Brain pericyte (primary cell): ENCODE data around the gene GDPD2.

Source experiments
- DNase-seq: peaks from one replicate; pipeline ENCODE4 v3.0.0-alpha.2; 2012; ENCODE audit warnings: low read depth, low spot score

Gene GDPD2

GRCh38 chrX:70437011-70437410, 13.9 kb downstream of the GDPD2 start:
- no peak for DNase-seq

DNA sequence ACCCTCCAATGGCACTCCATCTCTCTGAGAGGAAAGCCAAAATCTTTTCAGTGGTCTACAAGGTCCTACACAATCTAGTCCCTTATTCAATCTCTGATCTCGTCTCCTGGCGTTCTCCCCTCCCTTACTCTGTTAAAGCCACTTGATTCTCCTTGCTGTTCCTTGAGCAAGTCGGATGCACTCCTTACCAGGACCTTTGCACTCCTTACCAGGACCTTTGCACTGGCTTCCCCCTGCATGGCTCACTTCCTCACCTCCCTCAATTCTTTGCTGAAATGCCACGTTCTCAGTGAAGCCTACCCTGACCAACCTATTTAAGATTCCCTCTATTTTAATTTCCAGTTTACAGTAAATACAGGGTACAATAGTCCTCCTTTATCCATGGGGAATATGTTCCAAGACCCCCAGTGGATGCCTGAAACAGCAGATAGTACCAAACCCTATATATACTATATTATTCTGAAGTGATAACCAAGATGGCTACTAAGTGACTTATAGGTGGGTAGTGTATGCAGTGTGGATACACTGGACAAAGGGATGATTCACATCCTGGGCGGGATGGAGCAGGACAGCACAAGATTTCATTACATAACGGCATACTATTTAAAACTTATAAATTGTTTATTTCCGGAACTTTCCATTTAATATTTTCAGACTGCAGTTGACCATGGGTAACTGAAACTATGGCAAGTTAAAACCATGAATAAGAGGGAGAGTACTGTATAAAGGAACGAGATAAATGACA, 15.0 kb downstream of the GDPD2 start:
- DNase-seq, result no peak

GRCh38 chrX:70439016-70439415, 15.9 kb downstream of the GDPD2 start:
- DNase-seq, result no peak

DNA sequence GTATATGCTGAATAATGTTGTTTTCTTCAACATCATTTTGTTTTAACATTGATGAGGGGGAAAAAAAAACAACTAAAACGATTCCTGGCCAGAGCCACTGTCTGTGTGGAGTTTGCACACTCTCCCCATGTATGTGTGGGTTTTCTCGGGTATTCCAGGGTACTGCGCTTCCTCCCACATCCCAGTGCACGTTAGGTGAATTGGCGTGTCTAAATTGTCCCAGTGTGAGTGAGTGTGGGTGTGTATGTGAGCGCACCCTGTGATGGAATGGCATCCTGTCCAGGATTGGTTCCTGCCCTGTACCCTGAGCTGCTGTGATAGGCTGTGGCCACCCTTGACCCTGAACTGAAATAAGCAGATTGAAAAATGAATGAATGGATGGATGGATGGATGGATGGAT, 19.1 kb downstream of the GDPD2 start:
- no peak for DNase-seq

DNA sequence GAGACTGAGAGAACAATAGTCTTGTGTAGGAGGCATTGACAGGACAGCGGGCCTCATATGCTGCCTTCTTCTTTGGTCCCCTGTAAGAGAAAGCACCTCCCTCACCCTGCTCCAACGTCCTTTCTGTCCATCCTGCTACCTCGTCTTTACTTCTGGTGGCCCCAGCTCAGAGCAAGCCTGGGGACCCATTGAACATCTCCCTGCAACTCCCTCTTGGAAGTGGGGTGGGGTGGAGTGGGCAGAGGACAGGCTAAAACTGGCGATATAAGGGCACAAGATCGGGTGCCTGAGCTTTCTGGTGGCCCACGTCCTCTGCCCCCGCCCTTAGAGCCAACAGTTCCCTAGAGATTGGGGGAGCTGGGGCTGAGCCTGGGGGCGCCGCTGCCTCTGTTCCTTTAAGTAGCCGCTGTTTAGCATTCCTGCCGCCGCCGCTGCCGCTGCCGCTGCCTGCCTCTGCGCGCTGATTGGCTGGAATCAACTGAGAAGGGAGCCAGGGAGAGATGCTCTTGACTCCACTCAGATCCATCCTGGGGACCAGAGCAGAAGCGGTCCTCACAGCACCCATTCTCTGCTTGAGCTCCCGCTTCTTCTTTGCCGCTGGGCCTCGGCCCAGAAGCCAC, 21.3 kb downstream of the GDPD2 start, which contains the start of gene DLG3:
Gene DLG3 (plus strand): TSS at position 510 of the 620 bp plus-strand sequence. CDS start 367 bp downstream, outside the sequence.
- no peak for DNase-seq

- no peak for DNase-seq
Observed at GRCh38 chrX:70444946-70445656, 22.0 kb downstream of the GDPD2 start.

DNA sequence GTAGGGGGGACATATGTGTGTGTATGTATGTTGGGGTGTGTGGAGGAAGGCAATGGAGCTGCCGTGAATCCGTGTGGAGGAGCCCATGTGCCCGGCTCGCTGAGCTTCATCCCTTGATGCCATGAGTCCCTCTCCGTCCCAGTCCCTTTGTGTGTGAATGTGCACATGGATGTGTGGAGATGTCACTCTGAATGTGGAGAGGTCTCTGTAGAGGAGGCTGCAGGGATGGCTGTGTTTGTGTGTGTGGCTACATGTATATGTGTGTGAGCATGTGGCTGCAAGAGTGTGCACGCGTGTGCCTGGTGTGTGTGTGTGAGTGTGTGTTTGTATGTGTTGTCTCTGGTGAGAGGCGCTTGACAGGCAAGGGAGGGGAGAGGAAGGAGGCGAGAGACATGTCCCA, 22.8 kb downstream of the GDPD2 start:
- DNase-seq, result no peak

DNA sequence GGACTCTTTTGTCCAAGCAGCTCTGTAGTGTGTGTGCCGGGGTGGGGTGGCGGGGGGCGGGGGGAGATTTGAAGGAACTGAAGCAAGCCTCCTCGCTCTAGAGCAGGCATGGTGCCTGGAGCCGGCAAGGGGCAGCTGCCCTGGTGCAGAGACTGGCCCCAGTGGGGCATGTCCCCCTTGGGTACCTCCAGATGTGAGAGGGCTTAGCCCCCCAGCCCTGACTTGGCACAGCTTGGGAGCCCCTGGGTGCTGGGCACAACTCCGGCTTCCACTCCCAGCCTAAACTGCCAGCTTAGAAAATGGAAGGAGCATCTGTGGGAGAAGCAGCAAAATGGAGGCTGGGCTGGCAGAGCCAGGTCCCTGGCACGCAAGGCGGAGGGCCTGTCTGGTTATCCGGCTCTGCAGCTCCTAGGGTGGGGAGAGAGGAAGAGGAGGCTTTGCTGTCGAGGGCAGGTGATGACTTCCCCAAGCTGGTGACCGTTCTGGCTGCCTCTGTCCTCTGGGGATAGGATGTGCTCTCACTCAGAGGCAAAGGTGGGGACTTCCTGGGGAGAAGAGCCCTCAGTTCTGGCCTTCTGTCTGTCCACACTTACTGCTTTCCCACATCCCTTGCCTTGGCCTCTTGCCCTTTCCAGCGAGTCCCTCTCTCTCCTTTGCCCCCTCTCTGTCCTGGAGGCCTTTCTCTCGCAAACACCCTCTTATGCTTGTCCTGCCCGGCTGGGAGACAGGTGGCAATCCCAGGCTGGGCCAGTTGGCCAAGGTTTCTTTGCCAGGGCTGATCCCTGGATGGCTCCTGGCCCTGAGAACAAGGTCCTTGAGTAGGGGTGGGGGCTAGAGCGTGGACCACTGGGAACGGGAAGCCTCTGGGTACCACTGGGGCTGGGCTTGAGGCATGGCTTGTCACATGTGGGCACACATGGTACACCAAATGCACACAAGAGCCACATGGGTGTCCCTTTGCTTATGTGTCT, 23.6 kb downstream of the GDPD2 start:
- no peak for DNase-seq

- DNase-seq, result no peak
Observed at GRCh38 chrX:70449457-70449966, 26.4 kb downstream of the GDPD2 start.

DNA sequence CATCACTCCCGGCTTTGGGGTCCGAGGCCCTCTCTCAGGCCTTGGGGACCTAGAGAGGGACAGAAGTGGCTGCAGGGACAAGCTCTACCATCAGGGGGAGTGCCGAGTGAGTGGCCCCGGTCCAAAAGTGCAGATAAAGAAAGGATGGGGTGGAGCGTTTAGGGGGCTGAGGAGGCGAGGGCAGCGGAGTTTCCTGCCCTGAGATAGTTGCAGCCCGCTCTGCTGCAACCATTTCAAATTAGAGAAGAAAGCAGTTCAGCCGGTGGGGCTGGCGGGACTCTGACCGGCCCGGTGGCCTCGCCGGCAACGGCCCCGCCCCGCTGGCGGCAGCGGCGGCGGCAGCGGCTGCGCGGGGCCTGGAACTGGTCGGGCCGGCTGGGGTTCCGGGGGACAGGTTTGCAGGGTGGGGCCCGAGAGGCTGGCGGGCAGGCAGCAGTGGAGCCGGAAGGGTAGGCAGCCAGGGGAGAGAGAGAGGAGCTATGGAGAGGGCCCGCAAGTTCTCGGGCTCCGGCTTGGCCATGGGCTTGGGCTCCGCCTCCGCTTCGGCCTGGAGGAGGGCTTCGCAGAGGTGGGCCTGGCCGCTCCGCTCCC, 29.1 kb downstream of the GDPD2 start:
- DNase-seq, result no peak

GRCh38 chrX:70453024-70453618, 30.0 kb downstream of the GDPD2 start:
- no peak for DNase-seq

DNA sequence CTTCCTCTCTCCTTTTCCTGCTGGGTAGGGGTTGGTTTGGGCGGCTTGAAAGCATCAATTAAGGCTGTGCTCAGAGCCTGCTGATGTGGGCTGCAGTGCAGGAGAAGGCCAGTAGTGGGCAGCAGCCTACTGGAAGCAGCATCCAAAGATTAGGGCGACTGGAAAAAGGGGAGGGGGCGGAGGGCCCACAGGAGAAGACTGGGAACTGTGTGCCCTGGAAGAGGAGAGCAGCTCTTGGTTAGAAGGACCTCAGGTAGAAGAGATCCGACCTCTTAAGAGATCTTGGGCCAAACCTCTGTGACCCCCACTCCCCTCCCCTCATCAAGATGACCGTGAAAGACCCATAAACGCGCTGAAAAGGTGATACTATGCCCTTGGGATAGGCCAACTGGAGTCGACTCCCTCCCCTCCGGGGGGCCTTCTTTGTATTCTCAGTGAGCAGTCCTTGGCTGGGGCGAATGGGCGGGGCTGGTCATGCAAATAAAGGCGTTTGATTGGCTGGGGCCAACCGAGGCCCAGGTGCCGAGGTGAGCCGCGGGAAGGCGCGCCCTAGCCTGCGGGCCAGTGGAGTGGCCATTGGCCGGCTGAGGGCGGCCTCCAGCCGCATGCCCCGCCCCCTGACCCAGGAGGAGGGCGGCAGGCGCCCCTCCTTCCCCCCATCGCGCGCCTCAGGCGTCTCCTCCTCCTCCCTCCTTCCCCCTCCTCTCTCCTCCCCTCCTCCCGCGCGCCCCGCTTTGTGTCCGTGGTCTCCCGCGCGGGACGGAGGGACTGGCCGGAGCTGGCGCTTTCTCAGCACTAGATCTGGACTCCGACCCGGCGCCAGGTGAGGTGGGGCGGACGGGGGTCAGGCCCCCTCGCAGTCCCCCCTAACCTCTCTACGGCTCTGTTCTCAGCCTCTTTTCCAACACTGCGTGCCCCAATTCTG, 31.6 kb downstream of the GDPD2 start:
- no peak for DNase-seq

DNA sequence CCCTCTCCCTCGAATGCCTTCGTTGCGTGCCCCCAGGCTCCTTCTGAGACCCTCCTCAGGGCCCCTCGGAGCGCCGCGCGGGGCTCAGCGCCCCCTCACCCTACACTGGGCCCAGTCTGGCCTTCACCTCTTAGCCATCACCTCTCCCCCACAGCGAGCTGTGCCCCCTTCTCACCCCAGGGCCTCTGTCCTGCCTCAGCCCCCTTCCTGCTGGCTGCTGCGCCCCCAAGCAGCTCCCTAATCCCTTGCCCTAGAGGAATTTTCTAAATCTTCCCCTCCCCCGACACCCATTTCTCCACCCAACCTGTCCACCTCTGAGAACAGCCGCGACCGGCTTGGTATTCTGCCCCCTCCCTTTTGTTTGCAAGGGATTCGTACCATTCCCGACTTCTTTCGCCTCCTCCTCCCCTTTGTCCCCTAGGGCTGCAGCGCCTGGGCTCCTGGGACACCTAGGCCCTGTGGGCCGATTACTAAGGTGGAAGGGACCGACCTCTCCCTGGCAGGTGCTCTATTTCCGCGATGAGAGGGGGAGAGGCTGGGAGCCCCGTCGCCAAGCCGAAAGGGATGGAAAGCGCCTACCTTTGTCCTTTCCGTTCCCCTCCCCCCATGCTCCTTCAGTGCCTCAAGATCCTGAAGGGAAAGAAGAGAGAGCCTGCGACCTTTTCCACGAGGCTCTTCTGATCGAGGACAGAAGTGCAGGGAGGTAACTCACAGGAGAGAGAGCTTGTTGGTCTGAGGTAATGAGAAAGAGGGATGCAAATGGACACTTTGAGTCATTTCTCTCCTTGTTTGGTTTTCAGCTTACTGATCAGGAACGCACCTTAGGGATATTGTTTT, 32.5 kb downstream of the GDPD2 start:
- no peak for DNase-seq

- DNase-seq, result no peak
Observed at GRCh38 chrX:70456256-70456655, 33.1 kb downstream of the GDPD2 start.

- no peak for DNase-seq
Observed at GRCh38 chrX:70461026-70461425, 37.9 kb downstream of the GDPD2 start.

DNA sequence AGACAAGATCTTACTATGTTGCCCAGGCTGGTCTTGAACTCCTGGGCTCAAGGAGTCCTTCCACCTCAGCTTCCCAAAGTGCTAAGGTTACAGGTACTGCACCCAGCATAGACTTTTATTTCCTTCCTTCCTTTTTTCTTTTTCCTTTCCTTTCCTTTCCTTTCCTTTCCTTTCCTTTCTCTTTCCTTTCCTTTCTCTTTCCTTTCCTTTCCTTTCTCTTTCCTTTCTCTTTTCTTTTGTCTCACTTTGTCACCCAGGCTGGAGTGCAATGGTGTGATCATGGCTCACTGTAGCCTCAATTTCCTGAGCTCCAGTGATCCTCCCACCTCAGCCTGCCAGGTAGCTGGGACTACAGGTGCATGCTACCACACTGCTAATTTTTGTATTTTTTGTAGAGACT, 40.9 kb downstream of the GDPD2 start:
- no peak for DNase-seq

- no peak for DNase-seq
Observed at GRCh38 chrX:70466968-70467367, 43.9 kb downstream of the GDPD2 start.

DNA sequence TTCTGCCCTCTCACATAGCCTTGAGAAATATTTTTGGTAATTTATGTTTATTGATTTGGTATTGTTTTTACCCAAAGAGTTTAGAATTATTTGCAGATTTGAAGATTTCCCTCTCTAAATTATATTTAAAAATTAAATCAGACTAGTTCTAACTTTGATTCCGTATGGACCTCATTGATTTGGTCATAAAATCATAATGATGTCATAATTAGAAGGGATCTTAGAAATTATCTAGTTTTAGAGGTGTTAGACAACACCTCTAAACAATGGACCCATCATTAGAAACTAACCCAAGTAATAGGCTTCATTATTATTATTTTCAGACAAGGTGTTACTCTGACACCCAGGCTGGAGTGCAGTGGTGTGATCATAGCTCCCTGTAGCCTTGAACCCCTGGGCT, 45.6 kb downstream of the GDPD2 start:
- DNase-seq, result no peak
